ENCODE results near the gene GPR32.
"Not testable (repeated sequence)": the region's sequence is repeated elsewhere in the genome, so short reads cannot be mapped to it uniquely, and the experiment has no call there.

Gene GPR32

GRCh38 chr19:50797781-50798658 is 27.8 kb downstream of the GPR32 start:
- in situ Hi-C loops (cut with MboI; ENCODE audit: low sequenced_read_pairs) = no loop called here

- in situ Hi-C loops (cut with MboI; ENCODE audit: low sequenced_read_pairs) = no loop called here
These were observed 28.6 kb downstream of the GPR32 start for GRCh38 chr19:50798659-50799546.

GRCh38 chr19:50799547-50799851 is 29.2 kb downstream of the GPR32 start:
- in situ Hi-C loops (cut with MboI; ENCODE audit: low sequenced_read_pairs) = no loop called here

- in situ Hi-C loops (cut with MboI; ENCODE audit: low sequenced_read_pairs) = no loop called here
These were observed 30.8 kb downstream of the GPR32 start for GRCh38 chr19:50801107-50801506.

GRCh38 chr19:50803633-50804419 is 33.6 kb downstream of the GPR32 start:
- in situ Hi-C loops (cut with MboI; ENCODE audit: low sequenced_read_pairs) = no loop called here

GRCh38 chr19:50804420-50805272 is 34.4 kb downstream of the GPR32 start:
- in situ Hi-C loops (cut with MboI; ENCODE audit: low sequenced_read_pairs) = no loop called here

GRCh38 chr19:50808856-50809255 is 38.6 kb downstream of the GPR32 start:
- in situ Hi-C loops (cut with MboI; ENCODE audit: low sequenced_read_pairs) = no loop called here

- in situ Hi-C loops (cut with MboI; ENCODE audit: low sequenced_read_pairs) = not testable (repeated sequence)
These were observed 41.5 kb downstream of the GPR32 start for GRCh38 chr19:50811622-50812238.

GRCh38 chr19:50812474-50812873 is 42.2 kb downstream of the GPR32 start:
- in situ Hi-C loops (cut with MboI; ENCODE audit: low sequenced_read_pairs) = no loop called here

- in situ Hi-C loops (cut with MboI; ENCODE audit: low sequenced_read_pairs) = no loop called here
These were observed 44.6 kb downstream of the GPR32 start for GRCh38 chr19:50814883-50815282.

- in situ Hi-C loops (cut with MboI; ENCODE audit: low sequenced_read_pairs) = no loop called here
These were observed 45.2 kb downstream of the GPR32 start for GRCh38 chr19:50815439-50815838.

GRCh38 chr19:50817941-50818858 is 47.9 kb downstream of the GPR32 start:
- in situ Hi-C loops (cut with MboI; ENCODE audit: low sequenced_read_pairs) = no loop called here

GRCh38 chr19:50818859-50819472 is 48.7 kb downstream of the GPR32 start:
- in situ Hi-C loops (cut with MboI; ENCODE audit: low sequenced_read_pairs) = no loop called here

GRCh38 chr19:50819636-50820035 is 49.4 kb downstream of the GPR32 start:
- in situ Hi-C loops (cut with MboI; ENCODE audit: low sequenced_read_pairs) = no loop called here

GRCh38 chr19:50820086-50820485 is 49.8 kb downstream of the GPR32 start:
- in situ Hi-C loops (cut with MboI; ENCODE audit: low sequenced_read_pairs) = no loop called here

- in situ Hi-C loops (cut with MboI; ENCODE audit: low sequenced_read_pairs) = no loop called here
These were observed 50.4 kb downstream of the GPR32 start for GRCh38 chr19:50820549-50821247.

- in situ Hi-C loops (cut with MboI; ENCODE audit: low sequenced_read_pairs) = no loop called here
These were observed 51.0 kb downstream of the GPR32 start for GRCh38 chr19:50821248-50821612.

Measured in HL-60/S4 treated with retinoic acid at 250 ng/mL for 4 days and 3 days (cell line).